Measurements from ENCODE around the gene TSNAX.
A peak's percentile ranks its signal among the peaks of the same experiment; 100 is the strongest.

TSNAX gene

GRCh38 chr1:231528172-231529029 lies at the start of gene TSNAX:
TSS of gene TSNAX (plus strand) at chr1:231528669. CDS start at chr1:231528811, 142 bp downstream.
- Mint-ChIP-seq H3K36me3 (ENCODE audit: insufficient read depth) (peaks cover 34% of the 10 kb centered on the region), H3K27ac (ENCODE audit: low read depth) (peak within 1 kb of the TSS; percentile 98)

GRCh38 chr1:231478811-231479210 lies 49.7 kb upstream of the TSNAX start:
- no peak for ATAC-seq (replicated peaks; ENCODE audit: extremely low read depth, poor library complexity, severe bottlenecking)
- peaks cover 4% of the 10 kb centered on the region for H3K36me3 Mint-ChIP-seq (ENCODE audit: insufficient read depth)
- peaks cover 53% of the 10 kb centered on the region for H3K27me3 Mint-ChIP-seq
- no peak for DNase-seq (ENCODE audit: low spot score in 2 of 2)
- H3K9me3 Mint-ChIP-seq = no peaks in the 10 kb centered on the region
- H3K4me3 Mint-ChIP-seq = no peak overlapping the region
- H3K27ac Mint-ChIP-seq (ENCODE audit: low read depth) = no peak overlapping the region
- no peaks in the 10 kb centered on the region for H3K4me1 Mint-ChIP-seq

More at GRCh38 chr1:231528172-231529029, at the start of gene TSNAX:
- Mint-ChIP-seq H3K9me3 (no peaks in the 10 kb centered on the region), H3K4me3 (peak within 1 kb of the TSS; percentile 92), H3K4me1 (peaks cover 38% of the 10 kb centered on the region), H3K27me3 (no peaks in the 10 kb centered on the region)
- ATAC-seq (replicated peaks; ENCODE audit: extremely low read depth, poor library complexity, severe bottlenecking) (peak; percentile 84), DNase-seq (ENCODE audit: low spot score in 2 of 2) (peak; percentile 90 to 92)

- Mint-ChIP-seq H3K9me3 (no peaks in the 10 kb centered on the region), H3K27ac (ENCODE audit: low read depth) (no peak overlapping the region), H3K27me3 (peaks cover 42% of the 10 kb centered on the region), H3K4me1 (no peaks in the 10 kb centered on the region), H3K36me3 (ENCODE audit: insufficient read depth) (peaks cover 4% of the 10 kb centered on the region), H3K4me3 (no peak overlapping the region)
- DNase-seq (ENCODE audit: low spot score in 2 of 2) = no peak
- ATAC-seq (replicated peaks; ENCODE audit: extremely low read depth, poor library complexity, severe bottlenecking) = no peak
These were observed 48.5 kb upstream of the TSNAX start for GRCh38 chr1:231480008-231480407.

- no peaks in the 10 kb centered on the region for H3K4me1 Mint-ChIP-seq
- H3K27ac Mint-ChIP-seq (ENCODE audit: low read depth) = no peak overlapping the region
- peaks cover 40% of the 10 kb centered on the region for H3K27me3 Mint-ChIP-seq
- no peaks in the 10 kb centered on the region for H3K9me3 Mint-ChIP-seq
- H3K36me3 Mint-ChIP-seq (ENCODE audit: insufficient read depth) = peaks cover 4% of the 10 kb centered on the region
- no peak overlapping the region for H3K4me3 Mint-ChIP-seq
- ATAC-seq (replicated peaks; ENCODE audit: extremely low read depth, poor library complexity, severe bottlenecking) (no peak), DNase-seq (ENCODE audit: low spot score in 2 of 2) (no peak)
These were observed 47.2 kb upstream of the TSNAX start for GRCh38 chr1:231481289-231481688.

- DNase-seq (ENCODE audit: low spot score in 2 of 2) = no peak
- H3K36me3 Mint-ChIP-seq (ENCODE audit: insufficient read depth) = peaks cover 1% of the 10 kb centered on the region
- H3K4me1 Mint-ChIP-seq = no peaks in the 10 kb centered on the region
These were observed 43.3 kb upstream of the TSNAX start for GRCh38 chr1:231485029-231485784.

GRCh38 chr1:231487019-231487418 lies 41.5 kb upstream of the TSNAX start:
- Mint-ChIP-seq H3K36me3 (ENCODE audit: insufficient read depth) (no peaks in the 10 kb centered on the region), H3K4me1 (no peaks in the 10 kb centered on the region), H3K4me3 (no peak overlapping the region), H3K9me3 (no peaks in the 10 kb centered on the region), H3K27me3 (peaks cover 33% of the 10 kb centered on the region), H3K27ac (ENCODE audit: low read depth) (no peak overlapping the region)
- ATAC-seq (replicated peaks; ENCODE audit: extremely low read depth, poor library complexity, severe bottlenecking) = no peak
- DNase-seq (ENCODE audit: low spot score in 2 of 2) = no peak

More at GRCh38 chr1:231485029-231485784, 43.3 kb upstream of the TSNAX start:
- Mint-ChIP-seq H3K4me3 (no peak overlapping the region), H3K9me3 (no peaks in the 10 kb centered on the region), H3K27ac (ENCODE audit: low read depth) (no peak overlapping the region), H3K27me3 (peaks cover 46% of the 10 kb centered on the region)
- no peak for ATAC-seq (replicated peaks; ENCODE audit: extremely low read depth, poor library complexity, severe bottlenecking)

GRCh38 chr1:231487910-231488309 lies 40.6 kb upstream of the TSNAX start:
- H3K9me3 Mint-ChIP-seq = no peaks in the 10 kb centered on the region
- peaks cover 38% of the 10 kb centered on the region for H3K27me3 Mint-ChIP-seq
- DNase-seq (ENCODE audit: low spot score in 2 of 2) (no peak), ATAC-seq (replicated peaks; ENCODE audit: extremely low read depth, poor library complexity, severe bottlenecking) (no peak)
- H3K4me3 Mint-ChIP-seq = no peak overlapping the region
- H3K4me1 Mint-ChIP-seq = no peaks in the 10 kb centered on the region
- H3K36me3 Mint-ChIP-seq (ENCODE audit: insufficient read depth) = no peaks in the 10 kb centered on the region
- H3K27ac Mint-ChIP-seq (ENCODE audit: low read depth) = no peak overlapping the region

GRCh38 chr1:231493421-231494185 lies 34.9 kb upstream of the TSNAX start:
- H3K36me3 Mint-ChIP-seq (ENCODE audit: insufficient read depth) = no peaks in the 10 kb centered on the region
- ATAC-seq (replicated peaks; ENCODE audit: extremely low read depth, poor library complexity, severe bottlenecking) (no peak), DNase-seq (ENCODE audit: low spot score in 2 of 2) (no peak)
- peaks cover 29% of the 10 kb centered on the region for H3K27me3 Mint-ChIP-seq
- no peak overlapping the region for H3K27ac Mint-ChIP-seq (ENCODE audit: low read depth)
- peaks cover 10% of the 10 kb centered on the region for H3K9me3 Mint-ChIP-seq
- no peak overlapping the region for H3K4me3 Mint-ChIP-seq
- H3K4me1 Mint-ChIP-seq = no peaks in the 10 kb centered on the region

GRCh38 chr1:231494439-231495110 lies 33.9 kb upstream of the TSNAX start:
- H3K27me3 Mint-ChIP-seq = peaks cover 26% of the 10 kb centered on the region
- H3K27ac Mint-ChIP-seq (ENCODE audit: low read depth) = no peak overlapping the region
- H3K4me3 Mint-ChIP-seq = no peak overlapping the region
- ATAC-seq (replicated peaks; ENCODE audit: extremely low read depth, poor library complexity, severe bottlenecking) (no peak), DNase-seq (ENCODE audit: low spot score in 2 of 2) (no peak)
- peaks cover 10% of the 10 kb centered on the region for H3K9me3 Mint-ChIP-seq
- H3K4me1 Mint-ChIP-seq = no peaks in the 10 kb centered on the region
- no peaks in the 10 kb centered on the region for H3K36me3 Mint-ChIP-seq (ENCODE audit: insufficient read depth)

GRCh38 chr1:231497629-231498152 lies 30.8 kb upstream of the TSNAX start:
- Mint-ChIP-seq H3K9me3 (peaks cover 10% of the 10 kb centered on the region), H3K4me3 (no peak overlapping the region), H3K36me3 (ENCODE audit: insufficient read depth) (no peaks in the 10 kb centered on the region), H3K27me3 (peaks cover 23% of the 10 kb centered on the region), H3K27ac (ENCODE audit: low read depth) (no peak overlapping the region), H3K4me1 (no peaks in the 10 kb centered on the region)
- DNase-seq (ENCODE audit: low spot score in 2 of 2) (no peak), ATAC-seq (replicated peaks; ENCODE audit: extremely low read depth, poor library complexity, severe bottlenecking) (no peak)

- no peaks in the 10 kb centered on the region for H3K36me3 Mint-ChIP-seq (ENCODE audit: insufficient read depth)
- ATAC-seq (replicated peaks; ENCODE audit: extremely low read depth, poor library complexity, severe bottlenecking) = no peak
- peaks cover 21% of the 10 kb centered on the region for H3K27me3 Mint-ChIP-seq
- H3K4me3 Mint-ChIP-seq = no peak overlapping the region
- H3K27ac Mint-ChIP-seq (ENCODE audit: low read depth) = no peak overlapping the region
- peaks cover 10% of the 10 kb centered on the region for H3K9me3 Mint-ChIP-seq
- DNase-seq (ENCODE audit: low spot score in 2 of 2) = no peak
- no peaks in the 10 kb centered on the region for H3K4me1 Mint-ChIP-seq
These were observed 29.2 kb upstream of the TSNAX start for GRCh38 chr1:231499148-231499763.
